HK-2 (cell line): ENCODE data around the gene SCYL1.
A peak's percentile ranks its signal among the peaks of the same experiment; 100 is the strongest.

Experiments
- DNase-seq: peaks from one replicate; pipeline ENCODE4 v3.0.0-alpha.2; 2018; ENCODE audit not compliant: unreplicated experiment

SCYL1 gene

GRCh38 chr11:65524741-65525545 lies at the start of gene SCYL1:
SCYL1 (plus strand) TSS chr11:65525083; CDS start chr11:65525154, 71 bp downstream.
- DNase-seq: peak; percentile 79

GRCh38 chr11:65476632-65477148 lies 48.2 kb upstream of the SCYL1 start:
- peak; percentile 28 for DNase-seq

- DNase-seq: peak; percentile 94
Measured at GRCh38 chr11:65477149-65477965, 47.5 kb upstream of the SCYL1 start.

GRCh38 chr11:65478388-65479183 lies 46.3 kb upstream of the SCYL1 start:
- no peak for DNase-seq

- DNase-seq: peak; percentile 46
Measured at GRCh38 chr11:65479184-65480145, 45.4 kb upstream of the SCYL1 start.

GRCh38 chr11:65482306-65482850 lies 42.5 kb upstream of the SCYL1 start:
- DNase-seq: no peak

- no peak for DNase-seq
Measured at GRCh38 chr11:65485920-65486219, 39.0 kb upstream of the SCYL1 start.

- DNase-seq: no peak
Measured at GRCh38 chr11:65486570-65487466, 38.1 kb upstream of the SCYL1 start.

GRCh38 chr11:65487467-65488272 lies 37.2 kb upstream of the SCYL1 start:
- DNase-seq: peak; percentile 94

- DNase-seq: peak; percentile 50
Measured at GRCh38 chr11:65488273-65489034, 36.4 kb upstream of the SCYL1 start.

- peak; percentile 89 for DNase-seq
Measured at GRCh38 chr11:65489035-65489705, 35.7 kb upstream of the SCYL1 start.

GRCh38 chr11:65489706-65490320 lies 35.1 kb upstream of the SCYL1 start:
- peak; percentile 51 for DNase-seq

- peak; percentile 20 for DNase-seq
Measured at GRCh38 chr11:65491163-65491465, 33.8 kb upstream of the SCYL1 start.

GRCh38 chr11:65491614-65492386 lies 33.1 kb upstream of the SCYL1 start:
- peak; percentile 84 for DNase-seq

- DNase-seq: no peak
Measured at GRCh38 chr11:65492387-65492636, 32.6 kb upstream of the SCYL1 start.

GRCh38 chr11:65492637-65493366 lies 32.1 kb upstream of the SCYL1 start:
- DNase-seq: peak; percentile 66
